Mesendoderm (in vitro differentiated cells): Measurements from ENCODE around the gene WDR48.

ENCODE experiments used
- DNase-seq: peaks from one replicate; pipeline ENCODE4 v3.0.0; 2013
- H2AK5ac ChIP-seq: 2 replicates; pipeline ENCODE4 v1.6.1; 2013; ENCODE audit warnings: low read length, inconsistent platforms
- H2BK120ac ChIP-seq: 2 replicates; pipeline ENCODE4 v1.6.1; 2013; ENCODE audit warnings: low read depth, mild to moderate bottlenecking, low read length, moderate library complexity, mixed read lengths
- H2BK15ac ChIP-seq: replicated peaks from 2 replicates; pipeline ENCODE4 v1.6.1; 2013; ENCODE audit warnings: low read depth, mild to moderate bottlenecking, moderate library complexity
- H2BK5ac ChIP-seq: 2 replicates; pipeline ENCODE4 v1.6.1; 2013; ENCODE audit warnings: low read length, inconsistent platforms
- H3K18ac ChIP-seq: 2 replicates; pipeline ENCODE4 v1.6.1; 2013; ENCODE audit warnings: mild to moderate bottlenecking, low read length, mixed read lengths
- H3K23ac ChIP-seq: one replicate; pipeline ENCODE4 v1.6.1; 2013; ENCODE audit warnings: low read length
- H3K27ac ChIP-seq: 2 replicates; pipeline ENCODE4 v1.5.1; 2013; ENCODE audit warnings: low read depth, mild to moderate bottlenecking, inconsistent platforms, low read length, moderate library complexity
- H3K27me3 ChIP-seq: 2 replicates; pipeline ENCODE4 v1.6.1; 2013; ENCODE audit warnings: low read length, control low read depth, mild to moderate bottlenecking, inconsistent platforms; ENCODE audit not compliant: insufficient read depth, poor library complexity
- H3K36me3 ChIP-seq: 2 replicates; pipeline ENCODE4 v1.6.1; 2013; ENCODE audit warnings: low read length, inconsistent platforms; ENCODE audit not compliant: control insufficient read depth, insufficient read depth
- H3K4ac ChIP-seq: one replicate; pipeline ENCODE4 v1.6.1; 2013; ENCODE audit warnings: low read depth, mild to moderate bottlenecking, low read length, moderate library complexity
- H3K4me1 ChIP-seq: 2 replicates; pipeline ENCODE4 v1.6.1; 2013; ENCODE audit warnings: low read depth, low read length, inconsistent platforms; ENCODE audit not compliant: control insufficient read depth
- H3K4me2 ChIP-seq: 2 replicates; pipeline ENCODE4 v1.6.1; 2013; ENCODE audit warnings: low read length
- H3K4me3 ChIP-seq: 2 replicates; pipeline ENCODE4 v1.5.1; 2013; ENCODE audit warnings: mild to moderate bottlenecking, low read length
- H3K56ac ChIP-seq: one replicate; pipeline ENCODE4 v1.6.1; 2013; ENCODE audit warnings: low read length
- H3K79me1 ChIP-seq: 2 replicates; pipeline ENCODE4 v1.6.1; 2013; ENCODE audit warnings: low read length, inconsistent platforms
- H3K79me2 ChIP-seq: 2 replicates; pipeline ENCODE4 v1.6.1; 2013; ENCODE audit warnings: mild to moderate bottlenecking, low read length; ENCODE audit not compliant: control insufficient read depth, insufficient read depth
- H3K9ac ChIP-seq: 2 replicates; pipeline ENCODE4 v1.6.1; 2013; ENCODE audit warnings: low read length, inconsistent platforms
- H4K5ac ChIP-seq: one replicate; pipeline ENCODE4 v1.6.1; 2013; ENCODE audit warnings: low read length
- H4K8ac ChIP-seq: one replicate; pipeline ENCODE4 v1.6.1; 2013; ENCODE audit warnings: low read depth, mild to moderate bottlenecking, control low read depth, low read length, moderate library complexity
- WGBS: extraction: QIAGEN DNeasy Blood & Tissue Kit; methylation state at CpG from one replicate; pipeline ENCODE4 v1.1.7; 2013; ENCODE audit warnings: low lambda C conversion rate, missing lambda C conversion rate; ENCODE audit not compliant: insufficient coverage; ENCODE audit errors: extremely low coverage; 5-methylcytosine and 5-hydroxymethylcytosine counted together

Gene WDR48

DNA sequence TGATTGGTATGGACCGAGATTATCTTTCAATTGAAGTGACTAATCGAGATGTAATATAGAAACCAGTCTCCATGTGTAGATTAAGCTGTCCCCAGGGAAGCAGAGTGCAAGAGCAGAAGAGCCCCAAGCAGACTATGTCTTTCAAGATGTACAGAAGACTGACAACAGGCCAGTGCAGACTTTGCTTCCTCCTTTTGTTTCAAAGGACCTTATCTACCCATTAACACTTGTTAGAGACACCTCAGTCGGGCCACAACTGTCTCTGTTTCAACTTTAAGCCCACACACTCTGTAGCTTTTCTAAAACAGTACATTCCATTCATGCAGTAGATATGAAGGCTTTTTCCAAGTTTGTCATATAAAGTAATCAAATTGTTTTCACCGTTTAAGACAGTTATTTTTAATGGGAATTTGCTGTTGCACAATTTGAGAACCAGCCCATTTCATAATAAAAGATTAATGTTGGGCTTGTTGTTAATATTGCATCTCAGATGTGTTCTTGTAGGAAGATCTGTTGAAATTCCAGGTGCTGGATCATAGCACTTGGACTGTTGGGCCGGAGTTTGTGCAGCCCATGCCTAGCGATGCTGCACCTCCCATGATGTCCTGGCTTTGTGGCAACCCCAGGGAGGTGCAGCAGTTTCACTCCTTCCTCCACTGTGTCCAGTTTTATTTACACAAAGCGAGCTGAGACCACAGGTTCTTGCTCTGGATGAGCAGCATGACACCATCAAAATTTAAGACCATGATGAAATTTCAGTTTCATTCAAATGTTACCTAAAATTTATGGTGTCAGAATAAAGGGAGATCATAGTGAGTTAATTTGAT lies 43.2 kb downstream of the WDR48 start:
- H3K56ac ChIP-seq = no peak overlapping the region
- H2BK120ac ChIP-seq = no peak overlapping the region
- H3K23ac ChIP-seq = no peak overlapping the region
- no peak overlapping the region for H3K4me3 ChIP-seq
- peaks cover 6% of the 10 kb centered on the region for H3K36me3 ChIP-seq
- H3K9ac ChIP-seq = no peak overlapping the region
- no peak overlapping the region for H2BK15ac ChIP-seq
- no peak overlapping the region for H2AK5ac ChIP-seq
- no peak for DNase-seq
- no peak overlapping the region for H3K4me2 ChIP-seq
- no CpG with 5 or more reads among the region's 7 CpGs for WGBS
- no peaks in the 10 kb centered on the region for H3K79me1 ChIP-seq
- no peak overlapping the region for H2BK5ac ChIP-seq
- no peak overlapping the region for H3K27ac ChIP-seq
- no peak overlapping the region for H4K8ac ChIP-seq
- no peaks in the 10 kb centered on the region for H3K4me1 ChIP-seq
- no peak overlapping the region for H4K5ac ChIP-seq
- H3K4ac ChIP-seq = no peak overlapping the region
- H3K79me2 ChIP-seq = no peaks in the 10 kb centered on the region
- no peak overlapping the region for H3K18ac ChIP-seq
- no peaks in the 10 kb centered on the region for H3K27me3 ChIP-seq

GRCh38 chr3:39095778-39096177 lies 44.0 kb downstream of the WDR48 start:
- no peak overlapping the region for H3K9ac ChIP-seq
- no peak overlapping the region for H2BK15ac ChIP-seq
- H3K79me1 ChIP-seq = no peaks in the 10 kb centered on the region
- no peak overlapping the region for H2BK120ac ChIP-seq
- peaks cover 6% of the 10 kb centered on the region for H3K36me3 ChIP-seq
- DNase-seq = no peak
- H3K27ac ChIP-seq = no peak overlapping the region
- H4K8ac ChIP-seq = no peak overlapping the region
- no peak overlapping the region for H3K56ac ChIP-seq
- no peak overlapping the region for H4K5ac ChIP-seq
- no peak overlapping the region for H3K18ac ChIP-seq
- H3K4ac ChIP-seq = no peak overlapping the region
- no peak overlapping the region for H3K23ac ChIP-seq
- H3K4me2 ChIP-seq = no peak overlapping the region
- no peak overlapping the region for H2BK5ac ChIP-seq
- WGBS = no CpG with 5 or more reads among the region's 3 CpGs
- no peak overlapping the region for H3K4me3 ChIP-seq
- H3K79me2 ChIP-seq = no peaks in the 10 kb centered on the region
- no peak overlapping the region for H2AK5ac ChIP-seq
- no peaks in the 10 kb centered on the region for H3K4me1 ChIP-seq
- H3K27me3 ChIP-seq = no peaks in the 10 kb centered on the region

GRCh38 chr3:39096775-39097174 lies 45.0 kb downstream of the WDR48 start:
- no peak overlapping the region for H2BK120ac ChIP-seq
- no peak overlapping the region for H3K4me2 ChIP-seq
- no CpG with 5 or more reads among the region's 3 CpGs for WGBS
- no peak overlapping the region for H3K18ac ChIP-seq
- H3K4me3 ChIP-seq = no peak overlapping the region
- H3K27ac ChIP-seq = no peak overlapping the region
- H2BK5ac ChIP-seq = no peak overlapping the region
- no peak overlapping the region for H3K23ac ChIP-seq
- no peak overlapping the region for H2BK15ac ChIP-seq
- no peaks in the 10 kb centered on the region for H3K79me2 ChIP-seq
- H3K27me3 ChIP-seq = no peaks in the 10 kb centered on the region
- DNase-seq = peak; percentile 7
- H2AK5ac ChIP-seq = no peak overlapping the region
- no peak overlapping the region for H3K4ac ChIP-seq
- no peaks in the 10 kb centered on the region for H3K4me1 ChIP-seq
- H3K9ac ChIP-seq = no peak overlapping the region
- H3K56ac ChIP-seq = no peak overlapping the region
- no peak overlapping the region for H4K8ac ChIP-seq
- no peak overlapping the region for H4K5ac ChIP-seq
- H3K36me3 ChIP-seq = peaks cover 6% of the 10 kb centered on the region
- H3K79me1 ChIP-seq = no peaks in the 10 kb centered on the region

GRCh38 chr3:39097716-39098472 lies 46.1 kb downstream of the WDR48 start:
- Histone ChIP-seq H3K27me3 (no peaks in the 10 kb centered on the region), H3K79me1 (no peaks in the 10 kb centered on the region), H3K36me3 (peaks cover 6% of the 10 kb centered on the region), H3K27ac (no peak overlapping the region), H3K23ac (no peak overlapping the region), H3K4ac (no peak overlapping the region), H3K79me2 (no peaks in the 10 kb centered on the region), H3K4me2 (no peak overlapping the region), H3K56ac (no peak overlapping the region), H4K5ac (no peak overlapping the region), H3K4me3 (no peak overlapping the region), H2AK5ac (no peak overlapping the region), H2BK120ac (no peak overlapping the region), H2BK15ac (no peak overlapping the region), H3K4me1 (no peaks in the 10 kb centered on the region), H3K18ac (no peak overlapping the region), H4K8ac (no peak overlapping the region), H2BK5ac (no peak overlapping the region), H3K9ac (no peak overlapping the region)
- no CpG with 5 or more reads among the region's 8 CpGs for WGBS
- no peak for DNase-seq

GRCh38 chr3:39098473-39099000 lies 46.7 kb downstream of the WDR48 start:
- H3K18ac ChIP-seq = no peak overlapping the region
- no peak overlapping the region for H3K23ac ChIP-seq
- no peaks in the 10 kb centered on the region for H3K79me2 ChIP-seq
- no peak for DNase-seq
- H2BK120ac ChIP-seq = no peak overlapping the region
- no peak overlapping the region for H4K8ac ChIP-seq
- H3K4ac ChIP-seq = no peak overlapping the region
- no peaks in the 10 kb centered on the region for H3K79me1 ChIP-seq
- no peak overlapping the region for H3K9ac ChIP-seq
- no peak overlapping the region for H2BK5ac ChIP-seq
- no peak overlapping the region for H4K5ac ChIP-seq
- H3K27me3 ChIP-seq = no peaks in the 10 kb centered on the region
- no peaks in the 10 kb centered on the region for H3K4me1 ChIP-seq
- H3K56ac ChIP-seq = no peak overlapping the region
- peaks cover 6% of the 10 kb centered on the region for H3K36me3 ChIP-seq
- H3K4me3 ChIP-seq = no peak overlapping the region
- H2BK15ac ChIP-seq = no peak overlapping the region
- no peak overlapping the region for H3K4me2 ChIP-seq
- no CpG with 5 or more reads among the region's 8 CpGs for WGBS
- no peak overlapping the region for H2AK5ac ChIP-seq
- H3K27ac ChIP-seq = no peak overlapping the region
